PC-3 (cell line): ENCODE measurements around the gene ASL.

Experiments used
- CTCF ChIP-seq: fragments of 300-600 bp; sonication (generic); conservative IDR thresholded peaks from 2 replicates; pipeline ENCODE4 v1.5.1; 2017; ENCODE audit warnings: antibody characterized with exemption, low read depth, mild to moderate bottlenecking, low read length
- EZH2 ChIP-seq: fragments of 300-600 bp; sonication (generic); IDR thresholded peaks from one replicate; pipeline ENCODE4 v1.6.1; 2017; ENCODE audit warnings: antibody characterized with exemption, mild to moderate bottlenecking, low read length; ENCODE audit not compliant: unreplicated experiment
- EZH2phosphoT487 ChIP-seq: fragments of 300-600 bp; sonication (generic); IDR thresholded peaks from 2 replicates; pipeline ENCODE4 v1.6.1; 2018; ENCODE audit warnings: mild to moderate bottlenecking, antibody characterized with exemption, low read length, borderline replicate concordance

GRCh38 chr7:66100408-66101050 is 24.9 kb downstream of the ASL start:
- TF ChIP-seq CTCF (no peak), EZH2phosphoT487 (no peak), EZH2 (no peak)
